GM18505 (cell line): Measurements from ENCODE around the gene WASHC4.
A peak's percentile ranks its signal among the peaks of the same experiment; 100 is the strongest.

Experiments
- ATAC-seq: cut with Tn5 transposase; IDR thresholded peaks from one replicate; pipeline ENCODE4 v1.9.1; 2021; ENCODE audit not compliant: unreplicated experiment
- POLR2A ChIP-seq: IDR thresholded peaks from 4 replicates; pipeline ENCODE4 v1.6.1; 2011; ENCODE audit warnings: borderline replicate concordance; ENCODE audit not compliant: insufficient read depth, insufficient read length; ENCODE audit errors: extremely low read depth

The WASHC4 gene

DNA sequence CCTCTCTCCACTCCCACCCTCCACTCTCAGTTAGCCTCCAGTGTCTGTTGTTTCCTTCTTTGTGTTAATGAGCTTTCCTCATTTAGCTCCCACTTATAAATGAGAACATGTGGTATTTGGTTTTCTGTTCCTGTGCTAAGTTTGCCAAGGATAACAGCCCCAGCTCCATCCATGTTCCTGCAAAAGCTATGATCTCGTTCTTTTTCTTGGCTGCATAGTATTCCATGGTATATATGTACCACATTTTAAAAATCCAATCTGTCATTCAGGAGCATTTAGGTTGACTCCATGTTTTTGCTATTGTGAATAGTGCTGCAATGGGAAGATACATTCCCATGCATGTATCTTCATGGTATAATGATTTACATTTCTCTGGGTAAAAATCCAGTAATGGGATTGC lies 2.8 kb upstream of the WASHC4 start:
- no peak for TF ChIP-seq POLR2A
- no peak for ATAC-seq

DNA sequence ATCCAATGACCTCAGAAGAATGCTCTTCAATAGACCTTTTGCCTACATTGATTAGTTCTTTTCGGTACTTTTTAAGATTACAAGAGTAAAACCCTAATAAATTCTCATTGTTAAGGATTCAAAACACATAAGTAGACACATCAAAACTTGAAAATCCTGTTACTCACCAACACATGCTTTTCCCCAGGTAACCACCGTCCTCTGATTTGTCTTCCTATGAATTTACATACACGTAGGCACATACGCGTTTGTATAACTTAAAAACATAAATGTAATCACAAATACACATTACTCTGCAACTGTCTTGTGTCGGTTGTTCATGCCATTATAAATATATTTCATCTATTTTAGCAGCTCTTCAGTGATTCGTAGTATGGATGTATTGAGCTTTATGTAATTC lies 910 bp upstream of the WASHC4 start:
- no peak for ATAC-seq
- no peak for TF ChIP-seq POLR2A

DNA sequence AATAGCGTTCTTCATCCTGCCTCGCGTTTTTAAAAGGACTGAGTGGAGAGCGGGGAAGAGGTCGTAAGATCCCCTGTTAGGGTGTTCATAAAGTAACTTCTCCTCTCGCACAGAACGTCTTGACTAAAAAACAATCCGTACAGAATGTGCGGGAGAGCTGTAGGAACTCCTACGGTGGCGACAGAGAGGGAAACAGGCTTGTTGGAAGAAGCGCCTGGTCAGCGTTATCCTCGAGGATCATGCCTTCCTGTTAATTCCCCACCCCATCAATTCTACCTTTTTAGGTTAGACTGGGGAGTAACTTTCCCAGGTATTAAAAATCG lies 399 bp upstream of the WASHC4 start:
- TF ChIP-seq POLR2A, result no peak
- peak; percentile 3 for ATAC-seq

DNA sequence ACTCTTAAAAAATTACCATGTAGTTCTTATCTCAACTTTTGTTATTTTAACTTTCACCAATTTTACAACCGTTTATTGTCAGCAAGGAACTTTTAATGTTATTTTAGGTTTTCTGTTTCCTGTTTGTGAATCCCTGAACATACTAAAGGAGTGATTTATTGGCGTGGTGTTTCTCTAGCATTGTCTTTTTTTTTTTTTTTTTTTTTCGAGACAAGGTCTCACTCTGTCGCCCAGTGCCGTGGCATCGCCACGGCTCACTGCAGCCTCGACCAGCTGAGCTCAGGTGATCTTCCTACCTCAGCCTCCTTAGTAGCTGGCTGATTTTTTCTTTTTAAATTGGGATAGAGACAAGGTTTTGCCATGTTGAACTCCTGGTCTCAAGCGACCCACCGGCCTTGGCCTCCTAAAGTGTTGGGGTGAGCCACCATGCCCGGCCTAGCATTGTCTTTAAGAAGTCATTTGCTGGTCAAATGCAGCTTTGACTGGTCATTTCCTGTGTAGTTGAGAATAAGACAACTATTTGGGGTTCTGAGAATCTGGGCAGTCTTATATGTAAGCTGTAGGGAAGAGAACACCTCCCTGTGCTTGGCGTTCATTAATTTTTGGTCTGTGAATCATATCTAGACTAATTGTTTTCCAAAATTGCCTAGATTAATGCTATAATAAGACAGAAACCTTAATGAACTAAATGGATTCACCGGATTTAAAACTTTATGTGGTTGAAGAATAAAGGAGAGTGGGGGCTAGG lies 2.1 kb downstream of the WASHC4 start:
- no peak for TF ChIP-seq POLR2A
- no peak for ATAC-seq

DNA sequence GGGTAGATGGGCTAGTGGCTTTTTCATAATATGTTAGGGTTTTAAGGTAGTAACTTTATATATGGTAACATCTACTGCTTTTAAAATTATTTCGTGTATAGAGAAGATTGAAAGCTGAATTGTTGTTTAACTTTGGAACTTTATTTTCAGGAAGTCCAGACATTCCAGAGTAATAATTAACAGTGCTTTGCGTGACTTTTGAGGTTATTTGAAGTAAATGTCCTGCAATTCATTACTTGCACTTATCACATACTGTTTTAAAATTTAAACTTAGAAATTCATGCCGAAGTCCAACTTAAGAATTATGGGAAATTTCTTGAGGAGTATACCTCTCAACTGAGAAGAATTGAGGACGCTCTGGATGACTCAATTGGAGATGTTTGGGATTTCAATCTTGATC lies 3.3 kb downstream of the WASHC4 start:
- TF ChIP-seq POLR2A, result no peak

DNA sequence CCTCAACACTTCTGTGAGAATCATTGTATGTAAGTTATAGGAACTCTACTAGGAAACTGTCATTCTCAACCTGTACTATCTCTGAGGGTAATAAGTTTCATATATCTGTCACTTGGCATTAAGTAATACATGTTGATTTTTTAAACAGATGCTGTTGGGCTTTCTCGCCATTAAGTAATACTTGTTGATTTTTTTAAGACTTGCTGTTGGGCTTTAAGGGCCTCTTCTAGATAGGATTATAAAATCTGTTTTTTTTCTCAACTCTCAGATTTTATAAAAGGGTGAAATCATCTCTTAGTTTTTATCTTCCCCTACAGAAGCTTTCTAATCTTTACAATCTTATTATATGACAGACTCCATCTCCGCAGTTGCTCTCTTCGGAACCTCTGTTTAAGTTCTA lies 5.6 kb downstream of the WASHC4 start:
- no peak for TF ChIP-seq POLR2A
- no peak for ATAC-seq

More for the DNA sequence above, 3.3 kb downstream of the WASHC4 start:
- ATAC-seq, result no peak

DNA sequence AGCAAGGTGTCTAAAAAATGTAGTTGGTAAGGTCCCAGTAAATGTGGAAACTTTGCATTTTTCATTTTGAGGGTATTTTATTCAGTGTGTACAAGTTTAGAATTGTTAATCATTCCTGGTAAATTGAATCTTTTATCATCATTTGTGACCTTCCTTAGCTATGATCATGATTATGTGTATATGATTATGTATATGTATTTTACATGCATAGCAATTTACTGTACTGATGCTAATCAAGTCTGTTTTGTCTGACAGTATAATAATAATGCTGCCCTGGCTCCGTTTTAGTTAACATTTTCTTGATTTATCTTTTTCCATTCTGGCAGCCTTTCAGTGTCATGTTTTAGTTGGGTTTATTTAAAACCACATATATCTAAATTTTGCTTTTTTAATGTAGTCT lies 9.4 kb downstream of the WASHC4 start:
- ATAC-seq, result no peak
- TF ChIP-seq POLR2A, result no peak

DNA sequence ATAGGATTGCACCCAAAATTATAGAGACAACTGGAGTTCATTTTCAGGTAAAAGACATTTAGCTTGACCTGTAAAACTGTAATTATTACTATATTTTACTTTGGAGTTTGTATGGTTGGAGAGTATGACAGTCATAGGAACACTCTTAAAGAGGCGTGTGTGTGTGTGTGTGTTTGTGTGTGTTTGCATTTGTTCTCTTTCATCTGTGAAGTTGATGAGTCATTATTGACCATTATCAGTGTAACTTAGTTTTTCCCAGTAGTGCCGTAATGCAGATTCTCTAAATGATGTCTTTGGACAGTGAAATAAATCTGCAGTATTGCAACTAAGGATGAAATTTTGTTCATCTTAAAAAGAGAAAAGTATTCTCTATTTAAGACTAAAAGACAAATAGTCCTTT lies 13.0 kb downstream of the WASHC4 start:
- no peak for TF ChIP-seq POLR2A
- no peak for ATAC-seq

DNA sequence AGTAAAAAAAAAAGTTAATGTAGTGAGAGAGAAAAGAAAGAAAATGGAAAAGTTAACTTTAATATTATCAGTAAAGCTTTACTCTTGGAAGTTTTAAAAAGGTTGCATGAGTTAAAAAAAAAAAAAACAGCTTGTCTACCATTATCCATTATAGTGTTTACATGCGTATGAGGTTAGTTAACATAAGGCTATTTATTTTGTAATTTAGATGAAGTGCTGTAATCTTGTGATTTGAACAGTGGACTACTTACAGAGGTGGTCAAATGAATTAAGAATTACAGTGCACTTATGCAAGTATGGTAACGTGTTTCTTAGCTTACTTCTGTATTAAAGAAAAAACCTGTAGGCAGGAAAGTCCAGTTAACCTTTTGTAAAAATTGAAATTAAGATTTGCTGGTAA lies 30.7 kb downstream of the WASHC4 start:
- ATAC-seq, result no peak
- no peak for TF ChIP-seq POLR2A

DNA sequence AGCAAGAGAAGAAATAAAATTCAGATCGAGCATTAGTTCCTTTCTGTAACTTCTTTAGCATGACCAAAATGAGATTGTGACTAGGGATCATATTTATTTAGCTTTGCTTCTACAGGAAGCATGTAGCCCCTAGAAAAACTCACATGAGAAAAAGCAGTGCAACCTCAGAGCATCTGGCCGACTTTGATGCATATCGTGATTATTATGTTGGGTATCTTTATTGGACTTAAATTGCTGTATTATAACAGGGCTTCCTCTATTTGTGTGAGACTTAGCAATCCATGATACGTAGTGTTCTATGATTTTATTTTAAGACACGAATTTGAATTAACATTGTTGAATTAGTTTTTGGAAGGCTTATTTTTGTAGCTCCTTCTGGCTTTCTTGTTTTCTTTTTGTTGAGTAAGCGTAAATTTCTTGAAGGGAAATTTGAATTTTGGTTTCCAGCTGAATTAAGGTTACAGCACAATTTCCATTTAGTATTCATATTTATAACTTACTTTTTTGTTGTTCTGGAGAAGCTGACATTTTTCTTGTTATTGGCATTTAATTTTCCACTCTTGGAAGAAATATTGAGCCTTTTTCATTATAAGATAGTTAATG lies 33.9 kb downstream of the WASHC4 start:
- no peak for ATAC-seq
- no peak for TF ChIP-seq POLR2A

DNA sequence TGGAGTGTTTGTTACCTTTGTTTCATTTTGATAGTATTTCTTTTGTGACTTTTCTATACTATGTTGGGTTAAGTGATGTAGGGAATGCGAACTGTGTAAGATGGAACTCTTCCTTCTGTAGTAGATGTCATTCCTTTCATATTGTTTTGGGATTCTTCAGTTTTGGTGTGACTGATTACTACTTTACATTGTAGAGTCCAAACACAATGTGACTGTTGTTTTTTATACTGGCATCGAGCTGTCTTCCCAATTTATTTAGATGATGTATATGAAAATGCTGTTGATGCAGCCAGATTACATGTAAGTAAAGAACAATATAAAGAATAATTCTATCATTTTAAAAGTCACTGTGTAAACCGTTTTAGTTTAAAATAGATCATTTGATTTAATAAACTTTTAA lies 34.7 kb downstream of the WASHC4 start:
- no peak for TF ChIP-seq POLR2A
- no peak for ATAC-seq

DNA sequence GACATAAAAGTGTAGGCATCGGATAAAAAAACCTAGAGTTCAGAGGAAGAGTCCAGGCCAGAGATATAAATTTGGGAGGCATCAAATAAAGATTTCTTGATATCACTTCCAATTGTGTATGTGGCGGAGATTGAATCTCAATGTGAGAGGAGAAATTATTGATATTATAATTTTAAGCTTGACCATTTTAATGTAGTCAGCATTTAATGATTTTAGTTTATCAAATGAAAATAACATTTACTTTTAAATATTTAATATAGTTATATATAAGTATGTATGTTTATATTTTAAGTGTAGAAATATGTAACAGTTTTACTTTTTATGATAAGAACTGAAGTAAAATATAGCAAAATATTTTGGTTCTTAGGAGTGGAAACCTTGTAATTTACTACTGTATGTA lies 48.7 kb downstream of the WASHC4 start:
- ATAC-seq, result no peak
- no peak for TF ChIP-seq POLR2A

DNA sequence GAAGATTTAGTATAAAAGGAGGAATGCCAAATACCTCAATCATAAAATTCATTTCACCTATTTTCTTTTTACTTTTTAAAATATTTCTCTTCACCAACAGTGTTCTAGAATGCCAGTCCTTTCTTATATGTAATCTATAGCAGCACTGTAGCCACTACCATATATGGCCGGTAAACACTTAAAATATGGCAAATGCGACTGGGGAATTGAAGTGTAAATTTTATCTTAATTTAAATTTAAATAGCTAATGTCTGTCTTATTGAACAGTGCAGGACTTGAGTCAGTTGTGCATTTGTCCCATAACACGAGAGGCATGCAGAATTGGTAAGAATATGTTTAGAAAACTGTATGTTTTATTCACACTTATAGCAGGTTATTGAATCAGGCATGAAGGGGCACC lies 50.1 kb downstream of the WASHC4 start:
- no peak for ATAC-seq
- no peak for TF ChIP-seq POLR2A

DNA sequence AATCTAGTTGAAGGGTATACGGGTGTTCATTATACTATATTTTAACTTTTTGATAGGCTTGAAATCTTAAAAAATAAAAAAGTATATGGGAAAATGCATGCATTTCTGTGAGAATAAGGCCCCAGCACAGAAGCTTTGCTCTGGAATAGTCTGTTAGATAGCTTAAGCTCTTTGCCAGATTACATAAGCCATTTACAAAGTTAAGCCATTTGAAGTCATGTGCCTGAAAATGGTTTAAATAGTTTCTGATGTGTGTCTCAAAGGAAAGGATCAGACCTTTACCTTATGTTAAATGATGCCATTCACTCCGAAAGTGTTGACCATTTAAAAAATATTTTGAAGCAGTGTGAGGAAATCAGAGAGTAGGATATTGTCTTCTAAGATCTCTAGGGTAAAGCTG lies 51.3 kb downstream of the WASHC4 start:
- ATAC-seq, result no peak
- TF ChIP-seq POLR2A, result no peak
